Measurements from ENCODE around the gene SSX7.
"Not testable (repeated sequence)": the region's sequence is repeated elsewhere in the genome, so short reads cannot be mapped to it uniquely, and the experiment has no call there.

SSX7 gene

GRCh38 chrX:52654800-52655199 is at the start of gene SSX7:
Gene SSX7, minus strand, starts transcription at chrX:52654900. Its CDS starts 1,428 bp downstream, at chrX:52653472.
- not testable (repeated sequence) for DNase-seq (ENCODE audit: low read depth, low spot score)

- not testable (repeated sequence) for DNase-seq (ENCODE audit: low read depth, low spot score)
These were observed 37.3 kb upstream of the SSX7 start for GRCh38 chrX:52692034-52692433.

GRCh38 chrX:52662218-52662617 is 7.5 kb upstream of the SSX7 start:
- not testable (repeated sequence) for DNase-seq (ENCODE audit: low read depth, low spot score)

- not testable (repeated sequence) for DNase-seq (ENCODE audit: low read depth, low spot score)
These were observed 775 bp upstream of the SSX7 start for GRCh38 chrX:52655475-52655874.

GRCh38 chrX:52650676-52651075 is 4.0 kb downstream of the SSX7 start:
- not testable (repeated sequence) for DNase-seq (ENCODE audit: low read depth, low spot score)

- DNase-seq (ENCODE audit: low read depth, low spot score) = not testable (repeated sequence)
These were observed 5.7 kb downstream of the SSX7 start for GRCh38 chrX:52648956-52649355.

GRCh38 chrX:52628483-52628882 is 26.2 kb downstream of the SSX7 start:
- not testable (repeated sequence) for DNase-seq (ENCODE audit: low read depth, low spot score)

- DNase-seq (ENCODE audit: low read depth, low spot score) = not testable (repeated sequence)
These were observed 34.0 kb downstream of the SSX7 start for GRCh38 chrX:52620661-52621060.

GRCh38 chrX:52608961-52609360 is 45.7 kb downstream of the SSX7 start:
- DNase-seq (ENCODE audit: low read depth, low spot score) = no peak

- not testable (repeated sequence) for DNase-seq (ENCODE audit: low read depth, low spot score)
These were observed 51.5 kb downstream of the SSX7 start for GRCh38 chrX:52603151-52603550.

- DNase-seq (ENCODE audit: low read depth, low spot score) = no peak
These were observed 55.8 kb downstream of the SSX7 start for GRCh38 chrX:52598886-52599285.

- DNase-seq (ENCODE audit: low read depth, low spot score) = no peak
These were observed 60.0 kb downstream of the SSX7 start for GRCh38 chrX:52594658-52595057.

All from brain pericyte (primary cell).